WTC11 (cell line): ENCODE data around the gene BMS1.
"Not testable (repeated sequence)": the region's sequence is repeated elsewhere in the genome, so short reads cannot be mapped to it uniquely, and the experiment has no call there.

Experiments
- CBFB ChIP-seq: sonication (generic); formaldehyde crosslinking; IDR thresholded peaks from 2 replicates; pipeline ENCODE4 v1.8.1; 2022; ENCODE audit warnings: mild to moderate bottlenecking, low read depth, missing genetic modification reagents
- CTCF ChIP-seq: fragments of 200-600 bp; IDR thresholded peaks from 2 replicates; pipeline ENCODE4 v1.8.0; 2022; ENCODE audit warnings: antibody characterized with exemption
- FOXJ3 ChIP-seq: sonication (generic); formaldehyde crosslinking; IDR thresholded peaks from 2 replicates; pipeline ENCODE4 v1.9.0; 2021; ENCODE audit warnings: missing genetic modification reagents, mild to moderate bottlenecking, borderline replicate concordance
- JUN ChIP-seq: sonication (generic); formaldehyde crosslinking; IDR thresholded peaks from 2 replicates; pipeline ENCODE4 v1.8.0; 2023; ENCODE audit warnings: mild to moderate bottlenecking, missing genetic modification reagents
- ZNF281 ChIP-seq: sonication (generic); formaldehyde crosslinking; IDR thresholded peaks from 2 replicates; pipeline ENCODE4 v1.8.0; 2023; ENCODE audit warnings: mild to moderate bottlenecking, missing genetic modification reagents

GRCh38 chr10:42871138-42871641 is 88.6 kb downstream of the BMS1 start:
- not testable (repeated sequence) for TF ChIP-seq CTCF; JUN; ZNF281; FOXJ3 (CRISPR knock-in tag); CBFB (CRISPR knock-in tag)
